ENCODE results near the gene LCA5. TPM values are rescaled to one million over a fixed set of nuclear protein-coding genes. Genes with fewer than 3 reads are reported as not detected.
"Not testable (repeated sequence)": the region's sequence is repeated elsewhere in the genome, so short reads cannot be mapped to it uniquely, and the experiment has no call there.

LCA5 gene
- total and polyA plus RNA-seq, 5 donors from 2014 or later = 0.08 to 0.30 (median 0.17) TPM; not detected in 2

- peak overlapping the region; percentile 43 for H3K4me3 ChIP-seq (ENCODE audit: low read depth, low read length)
- H3K27ac Mint-ChIP-seq = no peak overlapping the region
- peak in 1 of 3 donors; percentile 7 for DNase-seq
These were observed 661 bp downstream of the LCA5 start for GRCh38 chr6:79536585-79536953.

GRCh38 chr6:79529567-79529966, 7.7 kb downstream of the LCA5 start:
- H3K27ac Mint-ChIP-seq; H3K4me1 Mint-ChIP-seq; H3K4me3 ChIP-seq (ENCODE audit: low read depth, low read length); DNase-seq; H3K27me3 ChIP-seq (ENCODE audit: control insufficient read depth, insufficient read depth, low read length); H3K9me3 Mint-ChIP-seq; H3K36me3 Mint-ChIP-seq; H3K27ac ChIP-seq (ENCODE audit: insufficient read depth, low read length, poor library complexity, severe bottlenecking); H3K4me1 ChIP-seq (ENCODE audit: control insufficient read depth, insufficient read depth, low read length, poor library complexity, severe bottlenecking); H3K27me3 Mint-ChIP-seq; H3K9me3 ChIP-seq (ENCODE audit: control insufficient read depth in 2 of 2, low read length in 2 of 2); H3K4me3 Mint-ChIP-seq; H3K36me3 ChIP-seq (ENCODE audit: control insufficient read depth, insufficient read depth, low read length); ATAC-seq (ENCODE audit: low read depth in 2 of 2): not testable (repeated sequence)

More at GRCh38 chr6:79536585-79536953, 661 bp downstream of the LCA5 start:
- peaks cover 0 to 2% of the 10 kb centered on the region in 2 experiments for H3K9me3 ChIP-seq (ENCODE audit: control insufficient read depth in 2 of 2, low read length in 2 of 2)
- ATAC-seq (ENCODE audit: low read depth in 2 of 2) = no peak
- Mint-ChIP-seq H3K36me3 (no peaks in the 10 kb centered on the region), H3K4me1 (no peaks in the 10 kb centered on the region), H3K9me3 (peaks cover 0 to 2% (median 0%) of the 10 kb centered on the region in 7 donors), H3K27me3 (peaks cover 18% of the 10 kb centered on the region), H3K4me3 (no peak overlapping the region)
- H3K36me3 ChIP-seq (ENCODE audit: control insufficient read depth, insufficient read depth, low read length) = no peaks in the 10 kb centered on the region
- H3K27ac ChIP-seq (ENCODE audit: insufficient read depth, low read length, poor library complexity, severe bottlenecking) = no peak overlapping the region
- peaks cover 11% of the 10 kb centered on the region for H3K4me1 ChIP-seq (ENCODE audit: control insufficient read depth, insufficient read depth, low read length, poor library complexity, severe bottlenecking)
- H3K27me3 ChIP-seq (ENCODE audit: control insufficient read depth, insufficient read depth, low read length) = peaks cover 10% of the 10 kb centered on the region

GRCh38 chr6:79526897-79527296, 10.3 kb downstream of the LCA5 start:
- no peak for DNase-seq
- H3K4me3 ChIP-seq (ENCODE audit: low read depth, low read length) = no peak overlapping the region
- Mint-ChIP-seq H3K27me3 (no peaks in the 10 kb centered on the region), H3K27ac (no peak overlapping the region), H3K36me3 (no peaks in the 10 kb centered on the region), H3K4me3 (no peak overlapping the region), H3K4me1 (no peaks in the 10 kb centered on the region), H3K9me3 (peaks cover 0 to 7% (median 1%) of the 10 kb centered on the region in 7 donors)
- no peaks in the 10 kb centered on the region for H3K36me3 ChIP-seq (ENCODE audit: control insufficient read depth, insufficient read depth, low read length)
- H3K4me1 ChIP-seq (ENCODE audit: control insufficient read depth, insufficient read depth, low read length, poor library complexity, severe bottlenecking) = no peaks in the 10 kb centered on the region
- ATAC-seq (ENCODE audit: low read depth in 2 of 2) = no peak
- H3K27ac ChIP-seq (ENCODE audit: insufficient read depth, low read length, poor library complexity, severe bottlenecking) = no peak overlapping the region
- H3K9me3 ChIP-seq (ENCODE audit: control insufficient read depth in 2 of 2, low read length in 2 of 2) = peaks cover 0 to 2% of the 10 kb centered on the region in 2 experiments
- H3K27me3 ChIP-seq (ENCODE audit: control insufficient read depth, insufficient read depth, low read length) = no peaks in the 10 kb centered on the region

- ATAC-seq (ENCODE audit: low read depth in 2 of 2) = no peak
- H3K27ac ChIP-seq (ENCODE audit: insufficient read depth, low read length, poor library complexity, severe bottlenecking) = no peak overlapping the region
- H3K4me1 Mint-ChIP-seq = no peaks in the 10 kb centered on the region
These were observed 11.7 kb downstream of the LCA5 start for GRCh38 chr6:79525272-79526100.

GRCh38 chr6:79524065-79524464, 13.2 kb downstream of the LCA5 start:
- Histone ChIP-seq H3K4me1 (ENCODE audit: control insufficient read depth, insufficient read depth, low read length, poor library complexity, severe bottlenecking) (no peaks in the 10 kb centered on the region), H3K9me3 (ENCODE audit: control insufficient read depth in 2 of 2, low read length in 2 of 2) (no peaks in the 10 kb centered on the region), H3K4me3 (ENCODE audit: low read depth, low read length) (no peak overlapping the region), H3K36me3 (ENCODE audit: control insufficient read depth, insufficient read depth, low read length) (no peaks in the 10 kb centered on the region), H3K27ac (ENCODE audit: insufficient read depth, low read length, poor library complexity, severe bottlenecking) (no peak overlapping the region), H3K27me3 (ENCODE audit: control insufficient read depth, insufficient read depth, low read length) (no peaks in the 10 kb centered on the region)
- H3K27me3 Mint-ChIP-seq = no peaks in the 10 kb centered on the region
- ATAC-seq (ENCODE audit: low read depth in 2 of 2) = no peak
- no peaks in the 10 kb centered on the region for H3K4me1 Mint-ChIP-seq
- peaks cover 0 to 7% (median 1%) of the 10 kb centered on the region in 7 donors for H3K9me3 Mint-ChIP-seq
- H3K27ac Mint-ChIP-seq = no peak overlapping the region
- no peaks in the 10 kb centered on the region for H3K36me3 Mint-ChIP-seq
- DNase-seq = no peak
- no peak overlapping the region for H3K4me3 Mint-ChIP-seq

More at GRCh38 chr6:79525272-79526100, 11.7 kb downstream of the LCA5 start:
- Histone ChIP-seq H3K36me3 (ENCODE audit: control insufficient read depth, insufficient read depth, low read length) (no peaks in the 10 kb centered on the region), H3K9me3 (ENCODE audit: control insufficient read depth in 2 of 2, low read length in 2 of 2) (peaks cover 0 to 2% of the 10 kb centered on the region in 2 experiments), H3K4me3 (ENCODE audit: low read depth, low read length) (no peak overlapping the region), H3K27me3 (ENCODE audit: control insufficient read depth, insufficient read depth, low read length) (no peaks in the 10 kb centered on the region), H3K4me1 (ENCODE audit: control insufficient read depth, insufficient read depth, low read length, poor library complexity, severe bottlenecking) (no peaks in the 10 kb centered on the region)
- H3K9me3 Mint-ChIP-seq = peaks cover 0 to 7% (median 1%) of the 10 kb centered on the region in 7 donors
- H3K4me3 Mint-ChIP-seq = no peak overlapping the region
- H3K27ac Mint-ChIP-seq = no peak overlapping the region
- H3K27me3 Mint-ChIP-seq = no peaks in the 10 kb centered on the region
- DNase-seq = no peak
- H3K36me3 Mint-ChIP-seq = no peaks in the 10 kb centered on the region

- no peak overlapping the region for H3K27ac ChIP-seq (ENCODE audit: insufficient read depth, low read length, poor library complexity, severe bottlenecking)
- H3K4me3 ChIP-seq (ENCODE audit: low read depth, low read length) = no peak overlapping the region
- Mint-ChIP-seq H3K27me3 (no peaks in the 10 kb centered on the region), H3K9me3 (peaks cover 0 to 7% (median 0%) of the 10 kb centered on the region in 7 donors), H3K27ac (no peak overlapping the region), H3K4me3 (no peak overlapping the region), H3K36me3 (no peaks in the 10 kb centered on the region), H3K4me1 (no peaks in the 10 kb centered on the region)
- no peaks in the 10 kb centered on the region for H3K4me1 ChIP-seq (ENCODE audit: control insufficient read depth, insufficient read depth, low read length, poor library complexity, severe bottlenecking)
- no peaks in the 10 kb centered on the region for H3K27me3 ChIP-seq (ENCODE audit: control insufficient read depth, insufficient read depth, low read length)
- H3K36me3 ChIP-seq (ENCODE audit: control insufficient read depth, insufficient read depth, low read length) = no peaks in the 10 kb centered on the region
- DNase-seq (no peak), ATAC-seq (ENCODE audit: low read depth in 2 of 2) (no peak)
- no peaks in the 10 kb centered on the region for H3K9me3 ChIP-seq (ENCODE audit: control insufficient read depth in 2 of 2, low read length in 2 of 2)
These were observed 14.6 kb downstream of the LCA5 start for GRCh38 chr6:79522609-79523008.

- Histone ChIP-seq H3K4me1 (ENCODE audit: control insufficient read depth, insufficient read depth, low read length, poor library complexity, severe bottlenecking) (no peaks in the 10 kb centered on the region), H3K27me3 (ENCODE audit: control insufficient read depth, insufficient read depth, low read length) (no peaks in the 10 kb centered on the region), H3K36me3 (ENCODE audit: control insufficient read depth, insufficient read depth, low read length) (no peaks in the 10 kb centered on the region), H3K4me3 (ENCODE audit: low read depth, low read length) (no peak overlapping the region), H3K27ac (ENCODE audit: insufficient read depth, low read length, poor library complexity, severe bottlenecking) (no peak overlapping the region), H3K9me3 (ENCODE audit: control insufficient read depth in 2 of 2, low read length in 2 of 2) (no peaks in the 10 kb centered on the region)
- Mint-ChIP-seq H3K4me1 (no peaks in the 10 kb centered on the region), H3K27ac (no peak overlapping the region), H3K4me3 (no peak overlapping the region), H3K9me3 (peaks cover 0 to under 1% (median 0%) of the 10 kb centered on the region in 7 donors), H3K36me3 (no peaks in the 10 kb centered on the region), H3K27me3 (no peaks in the 10 kb centered on the region)
- DNase-seq (no peak), ATAC-seq (ENCODE audit: low read depth in 2 of 2) (no peak)
These were observed 16.7 kb downstream of the LCA5 start for GRCh38 chr6:79520534-79520933.

GRCh38 chr6:79518842-79519241, 18.4 kb downstream of the LCA5 start:
- no peak for DNase-seq
- H3K4me1 ChIP-seq (ENCODE audit: control insufficient read depth, insufficient read depth, low read length, poor library complexity, severe bottlenecking) = no peaks in the 10 kb centered on the region
- no peak overlapping the region for H3K4me3 ChIP-seq (ENCODE audit: low read depth, low read length)
- no peaks in the 10 kb centered on the region for H3K36me3 ChIP-seq (ENCODE audit: control insufficient read depth, insufficient read depth, low read length)
- no peaks in the 10 kb centered on the region for H3K4me1 Mint-ChIP-seq
- H3K27ac Mint-ChIP-seq = no peak overlapping the region
- no peaks in the 10 kb centered on the region for H3K27me3 ChIP-seq (ENCODE audit: control insufficient read depth, insufficient read depth, low read length)
- no peak overlapping the region for H3K27ac ChIP-seq (ENCODE audit: insufficient read depth, low read length, poor library complexity, severe bottlenecking)
- no peak overlapping the region for H3K4me3 Mint-ChIP-seq
- H3K9me3 Mint-ChIP-seq = no peaks in the 10 kb centered on the region
- no peak for ATAC-seq (ENCODE audit: low read depth in 2 of 2)
- no peaks in the 10 kb centered on the region for H3K9me3 ChIP-seq (ENCODE audit: control insufficient read depth in 2 of 2, low read length in 2 of 2)
- H3K36me3 Mint-ChIP-seq = no peaks in the 10 kb centered on the region
- no peaks in the 10 kb centered on the region for H3K27me3 Mint-ChIP-seq

Data from CD4-positive, CD25-positive, alpha-beta regulatory T cell (primary cell).